Medulla oblongata (tissue), 1 donor: ENCODE results near the gene GPR33.
"Not testable (repeated sequence)": the region's sequence is repeated elsewhere in the genome, so short reads cannot be mapped to it uniquely, and the experiment has no call there.

Experiments used
- DNase-seq: peaks from one replicate; pipeline ENCODE4 v3.0.0-alpha.2; 2015; ENCODE audit errors: extremely low spot score

Gene GPR33

GRCh38 chr14:31487886-31488285 lies at the start of gene GPR33:
GPR33 (minus strand) TSS chr14:31488039; CDS start chr14:31483965, 4,074 bp downstream.
- no peak for DNase-seq

GRCh38 chr14:31536201-31536960 lies 48.5 kb upstream of the GPR33 start:
- no peak for DNase-seq

GRCh38 chr14:31530136-31530535 lies 42.3 kb upstream of the GPR33 start:
- DNase-seq: no peak

GRCh38 chr14:31529053-31529452 lies 41.2 kb upstream of the GPR33 start:
- DNase-seq: no peak

GRCh38 chr14:31527546-31527945 lies 39.7 kb upstream of the GPR33 start:
- no peak for DNase-seq

- no peak for DNase-seq
These were observed 39.2 kb upstream of the GPR33 start for GRCh38 chr14:31527087-31527486.

- no peak for DNase-seq
These were observed 23.0 kb upstream of the GPR33 start for GRCh38 chr14:31510855-31511254.

GRCh38 chr14:31510222-31510621 lies 22.4 kb upstream of the GPR33 start:
- peak; percentile 44 for DNase-seq

GRCh38 chr14:31508135-31508534 lies 20.3 kb upstream of the GPR33 start:
- no peak for DNase-seq

- no peak for DNase-seq
These were observed 17.6 kb upstream of the GPR33 start for GRCh38 chr14:31505411-31505810.

- DNase-seq: no peak
These were observed 14.0 kb upstream of the GPR33 start for GRCh38 chr14:31501870-31502269.

- DNase-seq: no peak
These were observed 5.1 kb upstream of the GPR33 start for GRCh38 chr14:31492759-31493498.

- DNase-seq: no peak
These were observed 1.9 kb upstream of the GPR33 start for GRCh38 chr14:31489691-31490090.

- DNase-seq: no peak
These were observed 1.1 kb downstream of the GPR33 start for GRCh38 chr14:31486764-31487163.

GRCh38 chr14:31484754-31485153 lies 3.1 kb downstream of the GPR33 start:
- DNase-seq: no peak

GRCh38 chr14:31480156-31480555 lies 7.7 kb downstream of the GPR33 start:
- no peak for DNase-seq

GRCh38 chr14:31479027-31479426 lies 8.8 kb downstream of the GPR33 start:
- peak; percentile 81 for DNase-seq

- no peak for DNase-seq
These were observed 10.6 kb downstream of the GPR33 start for GRCh38 chr14:31477248-31477647.

- DNase-seq: no peak
These were observed 11.5 kb downstream of the GPR33 start for GRCh38 chr14:31476131-31476866.

- DNase-seq: no peak
These were observed 21.3 kb downstream of the GPR33 start for GRCh38 chr14:31466554-31466953.

- no peak for DNase-seq
These were observed 22.7 kb downstream of the GPR33 start for GRCh38 chr14:31465111-31465510.

GRCh38 chr14:31462450-31462849 lies 25.4 kb downstream of the GPR33 start:
- not testable (repeated sequence) for DNase-seq
